Measurements from ENCODE around the gene MPG.

GRCh38 chr16:75580-76501, 2.2 kb upstream of the MPG start:
- TF ChIP-seq EZH2 (IDR thresholded peaks at IDR 0.05; ENCODE audit: borderline replicate concordance, low read depth, low read length, poor library complexity, severe bottlenecking) (no peak), CTCF (conservative IDR thresholded peaks at IDR 0.05; ENCODE audit: low read depth, low read length) (peak; percentile 42; the same call in 1 of the 2 replicates)
